ENCODE measurements around the gene POU2AF2.

GRCh38 chr11:111297696-111298095, 52.2 kb downstream of the POU2AF2 start:
- no peak for TF ChIP-seq EZH2phosphoT487 (IDR thresholded peaks at IDR 0.05; ENCODE audit: borderline replicate concordance, low read length)
- TF ChIP-seq, protein P1, sequence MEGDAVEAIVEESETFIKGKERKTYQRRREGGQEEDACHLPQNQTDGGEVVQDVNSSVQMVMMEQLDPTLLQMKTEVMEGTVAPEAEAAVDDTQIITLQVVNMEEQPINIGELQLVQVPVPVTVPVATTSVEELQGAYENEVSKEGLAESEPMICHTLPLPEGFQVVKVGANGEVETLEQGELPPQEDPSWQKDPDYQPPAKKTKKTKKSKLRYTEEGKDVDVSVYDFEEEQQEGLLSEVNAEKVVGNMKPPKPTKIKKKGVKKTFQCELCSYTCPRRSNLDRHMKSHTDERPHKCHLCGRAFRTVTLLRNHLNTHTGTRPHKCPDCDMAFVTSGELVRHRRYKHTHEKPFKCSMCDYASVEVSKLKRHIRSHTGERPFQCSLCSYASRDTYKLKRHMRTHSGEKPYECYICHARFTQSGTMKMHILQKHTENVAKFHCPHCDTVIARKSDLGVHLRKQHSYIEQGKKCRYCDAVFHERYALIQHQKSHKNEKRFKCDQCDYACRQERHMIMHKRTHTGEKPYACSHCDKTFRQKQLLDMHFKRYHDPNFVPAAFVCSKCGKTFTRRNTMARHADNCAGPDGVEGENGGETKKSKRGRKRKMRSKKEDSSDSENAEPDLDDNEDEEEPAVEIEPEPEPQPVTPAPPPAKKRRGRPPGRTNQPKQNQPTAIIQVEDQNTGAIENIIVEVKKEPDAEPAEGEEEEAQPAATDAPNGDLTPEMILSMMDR (IDR thresholded peaks at IDR 0.05; ENCODE audit: low read depth, low read length, poor library complexity, severe bottlenecking): no peak
